PFSK-1 (cell line): Measurements from ENCODE around the gene TMEM154.

ENCODE experiments used
- FOXP2 ChIP-seq: optimal IDR thresholded peaks from 2 replicates; pipeline ENCODE3; 2011; ENCODE audit warnings: borderline replicate concordance, control low read depth, inconsistent platforms; ENCODE audit not compliant: insufficient read depth; ENCODE audit errors: extremely low read length, extremely low read depth
- POLR2AphosphoS5 ChIP-seq: IDR thresholded peaks from 2 replicates; pipeline ENCODE4 v1.6.1; 2012; ENCODE audit warnings: low read depth, mild to moderate bottlenecking, control low read depth, low read length, moderate library complexity
- TF ChIP-seq, protein P1 (sequence below), 2 experiments: IDR thresholded peaks; 2 replicates each; pipeline versions ENCODE4 v1.6.1 to v1.8.0; 2011 to 2012; ENCODE audit warnings: low read depth in 2 of 2, low read length in 2 of 2, control low read depth in 1 of 2, inconsistent platforms in 1 of 2, mild to moderate bottlenecking in 1 of 2, moderate library complexity in 1 of 2; ENCODE audit not compliant: insufficient read depth in 1 of 2

DNA sequence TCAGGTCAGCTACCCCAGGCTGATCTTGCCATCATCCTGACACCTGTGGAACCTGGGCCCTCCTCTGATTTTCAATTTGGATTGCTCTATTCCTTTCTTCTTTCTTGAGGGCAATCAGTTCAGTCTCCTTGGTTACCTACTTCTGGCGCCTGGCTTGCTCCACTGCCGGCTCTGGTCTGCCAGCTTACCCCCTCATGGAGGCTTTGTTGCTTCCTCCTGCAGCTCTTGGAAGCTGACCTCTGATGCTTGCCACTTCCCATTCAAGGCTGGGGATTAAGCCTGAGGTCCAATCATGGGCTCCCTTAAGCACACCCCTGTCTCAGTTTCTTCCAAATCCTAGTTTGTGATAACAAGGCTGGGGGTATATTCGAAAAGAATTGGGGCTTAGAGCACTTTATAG, 5.4 kb downstream of the TMEM154 start:
- TF ChIP-seq POLR2AphosphoS5 (no peak), FOXP2 (no peak)
- TF ChIP-seq, protein P1, sequence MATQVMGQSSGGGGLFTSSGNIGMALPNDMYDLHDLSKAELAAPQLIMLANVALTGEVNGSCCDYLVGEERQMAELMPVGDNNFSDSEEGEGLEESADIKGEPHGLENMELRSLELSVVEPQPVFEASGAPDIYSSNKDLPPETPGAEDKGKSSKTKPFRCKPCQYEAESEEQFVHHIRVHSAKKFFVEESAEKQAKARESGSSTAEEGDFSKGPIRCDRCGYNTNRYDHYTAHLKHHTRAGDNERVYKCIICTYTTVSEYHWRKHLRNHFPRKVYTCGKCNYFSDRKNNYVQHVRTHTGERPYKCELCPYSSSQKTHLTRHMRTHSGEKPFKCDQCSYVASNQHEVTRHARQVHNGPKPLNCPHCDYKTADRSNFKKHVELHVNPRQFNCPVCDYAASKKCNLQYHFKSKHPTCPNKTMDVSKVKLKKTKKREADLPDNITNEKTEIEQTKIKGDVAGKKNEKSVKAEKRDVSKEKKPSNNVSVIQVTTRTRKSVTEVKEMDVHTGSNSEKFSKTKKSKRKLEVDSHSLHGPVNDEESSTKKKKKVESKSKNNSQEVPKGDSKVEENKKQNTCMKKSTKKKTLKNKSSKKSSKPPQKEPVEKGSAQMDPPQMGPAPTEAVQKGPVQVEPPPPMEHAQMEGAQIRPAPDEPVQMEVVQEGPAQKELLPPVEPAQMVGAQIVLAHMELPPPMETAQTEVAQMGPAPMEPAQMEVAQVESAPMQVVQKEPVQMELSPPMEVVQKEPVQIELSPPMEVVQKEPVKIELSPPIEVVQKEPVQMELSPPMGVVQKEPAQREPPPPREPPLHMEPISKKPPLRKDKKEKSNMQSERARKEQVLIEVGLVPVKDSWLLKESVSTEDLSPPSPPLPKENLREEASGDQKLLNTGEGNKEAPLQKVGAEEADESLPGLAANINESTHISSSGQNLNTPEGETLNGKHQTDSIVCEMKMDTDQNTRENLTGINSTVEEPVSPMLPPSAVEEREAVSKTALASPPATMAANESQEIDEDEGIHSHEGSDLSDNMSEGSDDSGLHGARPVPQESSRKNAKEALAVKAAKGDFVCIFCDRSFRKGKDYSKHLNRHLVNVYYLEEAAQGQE (IDR thresholded peaks at IDR 0.05; ENCODE audit: insufficient read depth in 1 of 2, low read depth in 2 of 2, low read length in 2 of 2), result no peak
